ENCODE data around the gene ATP6V0A1.

The ATP6V0A1 gene

DNA sequence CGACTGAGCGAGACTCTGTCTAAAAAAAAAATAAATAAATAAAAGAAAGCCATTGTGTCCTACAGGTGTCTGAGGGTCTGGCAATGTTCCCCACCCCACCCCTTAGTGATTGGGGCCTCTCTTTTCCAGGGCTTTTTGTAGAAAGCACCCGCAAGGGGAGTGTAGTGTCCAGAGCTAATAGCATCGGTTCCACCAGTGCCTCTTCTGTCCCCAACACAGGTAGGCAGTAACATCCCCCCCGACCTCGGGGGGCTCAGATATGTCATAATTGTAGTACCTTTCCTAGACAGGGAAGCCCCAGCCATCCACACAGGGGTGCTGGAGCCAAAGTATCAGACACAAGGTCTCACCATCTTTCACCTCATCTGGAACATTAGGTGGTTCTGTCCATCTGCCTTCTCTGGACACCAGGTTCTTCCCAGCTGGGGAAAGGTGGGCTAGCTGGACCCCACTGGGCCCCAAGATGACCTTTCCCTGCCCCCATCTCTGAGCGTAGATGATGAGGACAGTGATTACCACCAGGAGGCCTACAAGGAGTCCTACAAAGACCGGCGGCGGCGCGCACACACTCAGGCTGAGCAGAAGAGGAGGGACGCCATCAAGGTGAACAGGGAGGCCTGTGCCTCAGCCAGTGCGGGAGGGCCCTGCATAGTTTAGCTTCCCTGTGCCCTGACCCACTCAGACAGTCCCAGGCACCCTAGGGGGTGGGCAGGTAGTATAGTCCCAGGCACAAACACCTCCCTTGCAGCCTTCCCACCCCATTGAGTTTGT is 109.8 kb downstream of the ATP6V0A1 start:
- peaks cover 14% of the 10 kb centered on the region for H3K4me1 ChIP-seq (ENCODE audit: insufficient read depth, insufficient read length)

DNA sequence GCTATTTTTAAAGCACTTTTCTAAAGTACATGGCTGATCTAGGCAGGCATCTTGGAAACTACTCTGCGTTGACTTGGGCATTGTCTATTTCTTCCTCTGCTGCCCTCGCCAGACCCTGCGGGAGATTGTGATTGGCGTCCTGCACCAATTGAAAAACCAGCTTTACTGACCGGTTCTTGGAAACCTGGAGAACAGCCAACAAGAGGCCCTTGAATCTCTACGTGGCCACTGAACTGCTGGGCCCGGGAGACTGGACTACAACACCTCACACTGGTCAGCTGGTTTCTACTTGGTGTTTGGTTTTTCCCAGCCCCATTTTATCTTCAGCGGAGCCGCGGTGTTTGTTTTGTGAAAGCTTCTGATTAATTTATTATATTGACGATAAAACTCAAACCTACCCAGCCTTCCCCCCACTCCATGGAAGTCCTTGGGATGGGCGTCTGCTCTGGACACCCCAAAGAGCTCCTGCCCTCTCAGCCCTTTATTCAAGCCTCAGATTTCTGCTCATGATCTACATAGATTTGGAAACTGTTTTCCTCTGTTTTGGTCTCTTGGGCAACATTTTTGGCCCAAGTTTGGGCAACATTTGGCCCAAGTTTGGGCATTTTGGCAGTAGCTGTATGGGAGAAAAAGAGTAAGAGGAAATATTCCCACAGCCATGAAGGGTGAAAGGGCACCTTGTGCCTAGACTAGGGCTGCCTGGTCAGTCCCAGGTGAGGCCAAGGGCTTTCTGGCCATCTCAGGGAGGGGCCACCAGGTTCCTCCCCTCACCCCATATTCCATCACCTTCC is 113.0 kb downstream of the ATP6V0A1 start:
- Histone ChIP-seq H3K36me3 (ENCODE audit: insufficient read depth, insufficient read length, low read length) (peaks cover 90% of the 10 kb centered on the region), H3K4me3 (ENCODE audit: insufficient read length, low read depth) (no peak overlapping the region), H3K9ac (ENCODE audit: insufficient read length, low read depth) (no peak overlapping the region), H3K27me3 (ENCODE audit: insufficient read depth, insufficient read length) (no peaks in the 10 kb centered on the region), H3K4me1 (ENCODE audit: insufficient read depth, insufficient read length) (peaks cover 3% of the 10 kb centered on the region), H3K9me3 (ENCODE audit: insufficient read depth, low read length) (no peaks in the 10 kb centered on the region)
- no peak for DNase-seq (ENCODE audit: low read depth, low spot score)
- no peak for TF ChIP-seq SUZ12 (IDR thresholded peaks at IDR 0.05; ENCODE audit: extremely low read depth, insufficient read depth, insufficient read length)
- TF ChIP-seq YY1 (IDR thresholded peaks at IDR 0.05; ENCODE audit: insufficient read depth, insufficient read length) = no peak
- no peak for TF ChIP-seq ZNF274 (IDR thresholded peaks at IDR 0.05; ENCODE audit: low read depth, low read length)

More for the DNA sequence above, 109.8 kb downstream of the ATP6V0A1 start:
- no peak overlapping the region for H3K9ac ChIP-seq (ENCODE audit: insufficient read length, low read depth)
- TF ChIP-seq YY1 (IDR thresholded peaks at IDR 0.05; ENCODE audit: insufficient read depth, insufficient read length) = no peak
- H3K4me3 ChIP-seq (ENCODE audit: insufficient read length, low read depth) = no peak overlapping the region
- no peaks in the 10 kb centered on the region for H3K9me3 ChIP-seq (ENCODE audit: insufficient read depth, low read length)
- H3K36me3 ChIP-seq (ENCODE audit: insufficient read depth, insufficient read length, low read length) = peaks cover 91% of the 10 kb centered on the region
- DNase-seq (ENCODE audit: low read depth, low spot score) = no peak
- H3K27me3 ChIP-seq (ENCODE audit: insufficient read depth, insufficient read length) = no peaks in the 10 kb centered on the region

Data from NT2/D1 (cell line).